Measurements from ENCODE around the gene C10orf62.
"Not testable (repeated sequence)": the region's sequence is repeated elsewhere in the genome, so short reads cannot be mapped to it uniquely, and the experiment has no call there.

Gene C10orf62

GRCh38 chr10:97566336-97566996, 23.1 kb upstream of the C10orf62 start:
- no peak for DNase-seq

DNA sequence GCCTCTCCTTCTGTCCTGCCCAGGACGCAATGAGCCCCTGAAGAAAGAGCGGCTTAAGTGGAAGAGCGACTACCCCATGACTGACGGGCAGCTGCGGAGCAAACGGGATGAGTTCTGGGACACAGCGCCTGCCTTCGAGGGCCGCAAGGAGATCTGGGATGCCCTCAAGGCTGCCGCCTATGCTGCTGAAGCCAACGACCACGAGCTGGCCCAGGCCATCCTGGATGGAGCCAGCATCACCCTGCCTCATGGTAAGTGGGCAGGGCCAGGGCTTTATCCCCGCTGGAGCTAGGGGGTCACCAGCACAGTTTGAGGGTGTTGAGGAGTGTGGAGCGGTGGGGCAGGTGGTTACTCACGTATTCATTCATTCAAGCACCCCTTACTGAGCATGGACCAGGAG, 21.6 kb upstream of the C10orf62 start:
- no peak for DNase-seq

DNA sequence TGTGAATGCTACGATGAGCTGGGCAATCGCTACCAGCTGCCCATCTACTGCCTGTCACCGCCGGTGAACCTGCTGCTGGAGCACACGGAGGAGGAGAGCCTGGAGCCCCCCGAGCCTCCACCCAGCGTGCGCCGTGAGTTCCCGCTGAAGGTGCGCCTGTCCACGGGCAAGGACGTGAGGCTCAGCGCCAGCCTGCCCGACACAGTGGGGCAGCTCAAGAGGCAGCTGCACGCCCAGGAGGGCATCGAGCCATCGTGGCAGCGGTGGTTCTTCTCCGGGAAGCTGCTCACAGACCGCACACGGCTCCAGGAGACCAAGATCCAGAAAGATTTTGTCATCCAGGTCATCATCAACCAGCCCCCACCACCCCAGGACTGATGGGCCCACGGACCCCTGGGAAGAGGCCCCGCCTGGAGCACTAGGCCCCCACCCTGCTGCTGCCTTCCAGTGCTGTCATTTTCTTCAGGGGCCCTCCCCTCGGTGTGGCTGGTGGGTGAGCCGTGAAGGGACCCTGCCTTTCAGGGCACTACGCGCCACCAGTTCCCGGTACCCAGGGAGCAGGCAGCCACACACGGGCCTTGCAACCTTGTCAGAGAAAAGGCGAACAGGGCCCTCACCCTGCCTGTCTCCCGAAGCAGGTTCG, 19.3 kb upstream of the C10orf62 start:
- DNase-seq, result no peak

- DNase-seq, result no peak
These were observed 18.6 kb upstream of the C10orf62 start for GRCh38 chr10:97570789-97571471.

GRCh38 chr10:97571622-97572021, 17.9 kb upstream of the C10orf62 start:
- no peak for DNase-seq

DNA sequence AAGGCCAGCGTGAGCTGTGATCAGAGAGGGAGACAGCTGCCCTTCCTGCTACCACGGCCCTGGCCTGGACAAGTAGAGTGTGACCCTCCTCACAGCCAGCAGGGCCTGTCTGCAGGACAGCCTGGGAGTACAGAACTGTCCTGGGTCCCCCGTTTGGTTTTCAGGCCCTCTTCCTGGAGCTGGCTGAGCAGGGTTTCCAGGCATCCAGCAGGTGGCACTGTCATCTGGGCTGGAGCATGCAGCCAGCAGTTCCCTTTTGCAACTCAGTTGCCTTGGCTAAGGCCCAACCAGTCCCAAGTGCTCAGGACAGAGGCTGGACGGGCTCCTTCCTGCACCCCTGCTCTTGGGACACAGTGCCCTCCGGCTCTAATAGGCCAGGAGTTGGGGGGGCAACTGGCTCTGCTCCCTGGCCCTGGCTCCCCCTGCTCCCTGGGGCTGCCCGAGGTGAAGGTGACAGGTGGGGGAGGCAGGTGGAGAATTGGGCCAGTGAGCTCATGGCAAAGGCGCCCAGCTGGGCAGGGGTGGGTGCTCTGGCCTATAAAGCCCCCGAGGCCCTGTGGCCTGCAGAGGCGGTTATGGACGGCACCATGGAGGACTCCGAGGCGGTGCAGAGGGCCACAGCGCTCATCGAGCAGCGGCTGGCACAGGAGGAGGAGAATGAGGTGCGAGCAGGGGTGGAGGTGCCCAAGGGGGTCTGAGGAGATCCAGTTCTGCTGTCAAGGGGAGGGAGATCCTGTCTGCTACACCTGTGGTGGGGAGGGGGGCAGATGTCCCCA, 17.1 kb upstream of the C10orf62 start, which contains the start of gene ANKRD2:
TSS of gene ANKRD2 (plus strand) at position 566 of the 776 bp plus-strand sequence. CDS start at position 576, 10 bp downstream.
- DNase-seq, result peak; percentile 66

DNA sequence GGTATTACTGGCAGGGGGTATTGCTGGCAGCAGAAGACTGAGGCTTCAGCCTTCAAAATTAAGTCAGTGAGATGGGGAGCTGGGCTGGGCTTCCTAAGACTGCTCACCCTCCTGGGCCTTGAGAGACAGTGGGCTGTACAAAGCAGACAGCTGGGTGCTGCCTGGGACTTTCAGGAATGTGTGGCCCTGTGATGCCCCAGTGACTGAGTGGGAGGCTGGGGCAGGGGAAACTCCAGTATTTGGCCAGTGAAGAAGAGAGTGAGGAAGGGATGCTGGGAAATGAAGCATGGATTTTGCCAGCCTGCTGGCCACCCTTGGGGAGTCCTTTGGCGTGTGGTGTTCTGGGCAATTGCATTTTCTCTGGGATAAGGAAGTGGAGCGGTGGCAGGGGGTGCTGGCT, 16.5 kb upstream of the C10orf62 start:
- no peak for DNase-seq

- no peak for DNase-seq
These were observed 15.8 kb upstream of the C10orf62 start for GRCh38 chr10:97573672-97574071.

- peak; percentile 76 for DNase-seq
These were observed 15.0 kb upstream of the C10orf62 start for GRCh38 chr10:97574374-97575126.

- DNase-seq, result no peak
These were observed 14.3 kb upstream of the C10orf62 start for GRCh38 chr10:97575127-97575668.

DNA sequence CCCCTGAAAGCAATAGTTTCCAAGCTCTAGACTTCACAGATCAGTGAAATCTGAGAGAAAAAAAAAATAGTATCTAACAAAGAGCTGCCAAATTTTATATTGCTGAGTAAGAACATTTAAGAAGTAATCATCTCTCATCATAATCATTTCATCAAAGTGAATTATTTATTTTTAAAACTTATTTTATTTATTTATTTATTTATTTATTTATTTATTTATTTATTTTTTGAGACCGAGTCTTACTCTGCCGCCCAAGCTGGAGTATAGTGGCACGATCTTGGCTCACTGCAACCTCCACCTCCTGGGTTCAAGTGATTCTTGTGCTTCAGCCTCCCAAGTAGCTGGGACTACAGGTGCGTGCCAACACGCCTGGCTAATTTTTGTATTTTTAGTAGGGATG, 13.0 kb upstream of the C10orf62 start:
- DNase-seq, result not testable (repeated sequence)

- no peak for DNase-seq
These were observed 11.8 kb upstream of the C10orf62 start for GRCh38 chr10:97577701-97578100.

DNA sequence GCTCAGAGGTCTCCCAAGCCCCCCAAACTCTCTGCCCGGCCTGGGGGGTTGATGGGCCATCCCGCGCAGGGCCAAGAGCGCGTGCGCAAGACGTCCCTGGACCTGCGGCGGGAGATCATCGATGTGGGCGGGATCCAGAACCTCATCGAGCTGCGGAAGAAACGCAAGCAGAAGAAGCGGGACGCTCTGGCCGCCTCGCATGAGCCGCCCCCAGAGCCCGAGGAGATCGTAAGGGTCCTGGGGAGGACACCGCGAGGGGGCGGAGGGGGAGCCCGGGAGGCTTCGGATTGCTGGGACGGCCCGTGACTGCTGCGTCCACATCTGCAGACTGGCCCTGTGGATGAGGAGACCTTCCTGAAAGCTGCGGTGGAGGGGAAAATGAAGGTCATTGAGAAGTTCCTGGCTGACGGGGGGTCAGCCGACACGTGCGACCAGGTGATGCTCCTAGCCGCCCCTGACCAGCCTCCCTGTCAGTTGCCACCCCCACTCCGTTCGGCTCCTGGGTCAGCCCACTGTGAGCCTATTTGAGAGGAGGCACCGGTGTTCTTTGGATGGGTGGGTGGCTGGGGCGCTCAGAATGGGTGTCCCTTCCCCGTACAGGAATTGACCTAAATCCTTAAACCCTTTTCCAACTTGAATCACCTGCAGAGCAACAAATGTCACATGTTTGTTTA, 11.2 kb upstream of the C10orf62 start:
- no peak for DNase-seq

DNA sequence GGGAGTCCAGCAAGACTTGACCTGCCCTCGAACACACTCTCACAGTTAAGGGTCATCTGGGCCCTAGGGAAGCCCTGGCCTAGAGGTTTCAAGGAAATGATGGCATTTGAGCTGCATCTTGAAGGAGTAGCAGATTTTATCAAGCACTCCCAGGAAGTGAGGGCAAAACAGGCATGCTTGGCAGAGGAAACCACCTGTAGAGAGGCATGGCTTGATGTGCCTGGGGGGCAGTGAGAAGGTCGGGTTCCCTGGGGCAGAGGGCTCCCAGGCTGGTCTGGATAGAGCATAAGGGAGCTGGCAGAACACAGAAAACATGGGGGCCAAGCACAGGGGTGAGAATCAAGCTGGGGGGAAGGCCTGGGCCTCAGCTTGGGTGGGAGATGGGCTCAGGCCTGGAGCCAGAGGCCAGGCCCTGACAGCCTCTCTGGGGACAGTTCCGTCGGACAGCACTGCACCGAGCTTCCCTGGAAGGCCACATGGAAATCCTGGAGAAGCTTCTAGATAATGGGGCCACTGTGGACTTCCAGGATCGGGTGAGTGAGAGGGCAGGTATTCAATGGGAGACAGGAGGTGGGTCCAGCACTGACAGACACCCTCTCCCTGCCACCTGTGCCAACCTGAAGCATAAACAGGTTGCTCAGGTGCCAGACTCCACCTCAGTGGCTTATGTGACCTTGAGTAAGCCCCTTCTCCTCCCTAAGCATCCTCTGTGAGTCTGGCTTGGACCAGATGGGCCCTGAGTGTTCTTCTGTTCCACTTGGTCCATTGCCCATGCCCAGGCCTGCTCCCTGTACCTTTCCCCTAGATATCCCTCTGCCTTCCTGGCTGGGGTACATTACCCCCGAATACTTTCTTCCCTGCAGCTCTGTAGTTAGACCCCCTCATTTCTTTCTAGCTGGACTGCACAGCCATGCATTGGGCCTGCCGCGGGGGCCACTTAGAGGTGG, 8.8 kb upstream of the C10orf62 start:
- DNase-seq, result no peak

GRCh38 chr10:97582169-97582568, 7.4 kb upstream of the C10orf62 start:
- DNase-seq, result no peak

DNA sequence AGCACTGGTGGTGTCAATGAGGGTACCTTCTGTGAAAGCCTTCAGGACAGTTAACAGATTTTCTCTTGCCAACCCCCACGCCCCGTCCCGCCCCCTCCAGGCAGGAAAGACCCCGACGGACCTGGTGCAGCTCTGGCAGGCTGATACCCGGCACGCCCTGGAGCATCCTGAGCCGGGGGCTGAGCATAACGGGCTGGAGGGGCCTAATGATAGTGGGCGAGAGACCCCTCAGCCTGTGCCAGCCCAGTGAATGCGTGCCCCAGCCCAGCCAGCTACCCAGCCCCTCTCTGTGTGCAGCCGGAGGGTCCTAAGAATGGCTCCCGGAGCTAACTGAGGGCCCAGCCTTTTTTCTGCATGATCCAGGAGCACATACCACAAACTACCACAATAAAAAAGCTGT, 6.0 kb upstream of the C10orf62 start:
- DNase-seq, result no peak

- DNase-seq, result no peak
These were observed 5.3 kb upstream of the C10orf62 start, which contains the start of gene HOGA1 for GRCh38 chr10:97584060-97584797. TSS of gene HOGA1 (plus strand) at chr10:97584389. CDS start at chr10:97584704, 315 bp downstream.

- no peak for DNase-seq
These were observed 4.6 kb upstream of the C10orf62 start for GRCh38 chr10:97584798-97585438.

DNA sequence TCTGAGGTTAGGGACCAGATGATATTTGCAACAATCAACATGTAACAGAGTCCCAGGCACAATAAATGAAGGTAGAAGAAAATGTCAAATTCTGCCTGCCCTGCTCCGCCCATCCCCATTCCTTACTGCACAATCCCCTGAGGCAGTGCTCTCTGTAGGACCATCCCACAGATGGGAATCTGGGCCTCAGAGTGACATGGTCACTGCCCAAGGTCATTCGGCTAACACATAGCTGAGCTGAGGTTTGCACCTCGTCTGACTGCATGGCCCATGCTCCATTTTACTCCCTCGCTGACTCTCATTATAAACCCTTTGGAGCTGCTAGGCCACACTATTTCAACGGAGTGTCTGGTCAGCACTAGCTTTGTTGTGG, 4.1 kb upstream of the C10orf62 start:
- DNase-seq, result no peak
